Fibroblast of villous mesenchyme (primary cell): ENCODE data around the gene PALLD. TPM values are rescaled to one million over a fixed set of nuclear protein-coding genes. Genes with fewer than 3 reads are reported as not detected.
A peak's percentile ranks its signal among the peaks of the same experiment; 100 is the strongest.

ENCODE experiments used
- DNase-seq: peaks from one replicate; pipeline ENCODE4 v3.0.0-alpha.2; 2010; ENCODE audit warnings: low read depth
- H3K4me3 ChIP-seq: 2 replicates; pipeline ENCODE4 v1.5.1; 2011; ENCODE audit warnings: low read depth, mild to moderate bottlenecking, low read length
- total RNA-seq: library from RNA; depleted of rRNA; stranded (reverse); fragments of >200 nt; gene quantifications from 2 replicates; pipeline ENCODE4 v1.2.3, GENCODE V29; 2012
- TF ChIP-seq, protein P1 (sequence below): IDR thresholded peaks from 2 replicates; pipeline ENCODE4 v1.5.1; 2012; ENCODE audit warnings: low read depth, mild to moderate bottlenecking, low read length; ENCODE audit not compliant: insufficient read depth

Gene PALLD
- total RNA-seq, 1 donor, result 188 TPM

- H3K4me3 ChIP-seq, result no peak overlapping the region
- peak; percentile 64 for DNase-seq
- TF ChIP-seq, protein P1, sequence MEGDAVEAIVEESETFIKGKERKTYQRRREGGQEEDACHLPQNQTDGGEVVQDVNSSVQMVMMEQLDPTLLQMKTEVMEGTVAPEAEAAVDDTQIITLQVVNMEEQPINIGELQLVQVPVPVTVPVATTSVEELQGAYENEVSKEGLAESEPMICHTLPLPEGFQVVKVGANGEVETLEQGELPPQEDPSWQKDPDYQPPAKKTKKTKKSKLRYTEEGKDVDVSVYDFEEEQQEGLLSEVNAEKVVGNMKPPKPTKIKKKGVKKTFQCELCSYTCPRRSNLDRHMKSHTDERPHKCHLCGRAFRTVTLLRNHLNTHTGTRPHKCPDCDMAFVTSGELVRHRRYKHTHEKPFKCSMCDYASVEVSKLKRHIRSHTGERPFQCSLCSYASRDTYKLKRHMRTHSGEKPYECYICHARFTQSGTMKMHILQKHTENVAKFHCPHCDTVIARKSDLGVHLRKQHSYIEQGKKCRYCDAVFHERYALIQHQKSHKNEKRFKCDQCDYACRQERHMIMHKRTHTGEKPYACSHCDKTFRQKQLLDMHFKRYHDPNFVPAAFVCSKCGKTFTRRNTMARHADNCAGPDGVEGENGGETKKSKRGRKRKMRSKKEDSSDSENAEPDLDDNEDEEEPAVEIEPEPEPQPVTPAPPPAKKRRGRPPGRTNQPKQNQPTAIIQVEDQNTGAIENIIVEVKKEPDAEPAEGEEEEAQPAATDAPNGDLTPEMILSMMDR, result no peak
These were observed 334.1 kb downstream of the PALLD start for GRCh38 chr4:168830777-168831512.

- peak overlapping the region; percentile 89 for H3K4me3 ChIP-seq
- TF ChIP-seq, protein P1, result no peak
- no peak for DNase-seq
These were observed 334.7 kb downstream of the PALLD start for GRCh38 chr4:168831585-168831918.

DNA sequence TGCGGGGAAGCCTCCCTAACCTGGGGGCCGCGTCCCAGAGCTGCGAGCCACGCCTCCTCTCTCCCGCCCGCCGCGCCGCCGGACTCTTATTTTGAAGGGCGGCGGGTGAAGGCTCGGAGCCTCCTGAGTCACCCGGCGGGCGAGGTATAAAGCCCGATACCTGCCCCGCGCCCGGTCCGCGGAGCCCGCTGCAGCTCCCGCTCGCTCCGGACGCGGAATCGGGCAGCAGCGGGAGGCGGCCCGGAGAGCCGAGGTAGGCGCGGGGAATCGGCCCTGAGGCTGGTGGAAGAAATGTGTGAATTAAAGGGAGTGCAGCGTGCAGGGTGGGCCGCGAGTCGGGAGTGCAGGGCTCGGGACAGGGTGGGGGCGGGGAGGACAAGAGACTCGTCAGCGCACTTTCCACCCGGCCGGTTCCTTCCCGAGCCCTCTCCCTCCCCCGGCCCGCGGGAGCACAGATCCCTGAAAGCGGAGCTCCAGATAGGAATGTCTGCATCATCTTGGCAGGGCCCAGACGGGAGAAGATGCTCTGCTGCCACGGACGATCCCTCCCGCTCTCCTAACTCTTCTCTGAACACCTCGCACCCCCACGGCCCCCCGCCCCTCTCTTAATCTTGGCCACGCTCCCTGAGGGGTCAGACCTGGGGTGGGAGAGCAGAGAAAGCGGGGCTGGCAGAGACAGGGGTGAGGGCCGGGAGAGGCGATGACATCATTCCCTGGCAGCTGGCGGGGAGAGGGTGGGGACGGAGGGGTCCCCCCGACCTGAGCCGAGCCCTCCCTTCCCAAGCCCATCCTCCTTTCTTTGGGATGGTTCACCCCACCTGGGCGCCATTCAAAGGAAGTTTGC lies 335.3 kb downstream of the PALLD start:
- H3K4me3 ChIP-seq, result peak overlapping the region; percentile 89
- peak; percentile 86 for DNase-seq
- TF ChIP-seq, protein P1, result no peak

GRCh38 chr4:168832763-168833575 lies 336.1 kb downstream of the PALLD start:
- TF ChIP-seq, protein P1, result peak; percentile 18
- peak overlapping the region; percentile 89 for H3K4me3 ChIP-seq
- DNase-seq, result no peak

DNA sequence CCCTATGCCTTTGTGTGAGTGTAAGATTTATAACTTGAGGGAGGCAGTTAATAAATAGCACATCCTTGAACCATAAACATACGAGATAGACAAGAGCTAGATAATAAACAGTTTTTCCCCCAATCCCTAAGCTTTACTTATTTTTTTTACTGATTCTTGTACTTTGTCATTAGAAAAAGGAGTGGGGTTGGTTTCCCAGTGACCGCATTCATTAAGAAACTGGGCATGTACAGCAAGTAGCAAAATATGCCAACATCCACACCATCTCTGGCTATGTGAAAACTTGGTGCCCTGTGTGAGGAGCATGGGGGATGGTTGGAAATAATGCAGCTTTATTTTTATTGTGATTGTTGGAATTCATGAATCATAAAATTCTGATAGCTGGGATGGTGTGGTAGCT lies 337.0 kb downstream of the PALLD start:
- peak overlapping the region; percentile 89 for H3K4me3 ChIP-seq
- DNase-seq, result no peak
- TF ChIP-seq, protein P1, result no peak

- H3K4me3 ChIP-seq, result no peak overlapping the region
- no peak for DNase-seq
- TF ChIP-seq, protein P1, result no peak
These were observed 339.1 kb downstream of the PALLD start for GRCh38 chr4:168835880-168836454.
